ENCODE results near the gene LAIR1.

DNA sequence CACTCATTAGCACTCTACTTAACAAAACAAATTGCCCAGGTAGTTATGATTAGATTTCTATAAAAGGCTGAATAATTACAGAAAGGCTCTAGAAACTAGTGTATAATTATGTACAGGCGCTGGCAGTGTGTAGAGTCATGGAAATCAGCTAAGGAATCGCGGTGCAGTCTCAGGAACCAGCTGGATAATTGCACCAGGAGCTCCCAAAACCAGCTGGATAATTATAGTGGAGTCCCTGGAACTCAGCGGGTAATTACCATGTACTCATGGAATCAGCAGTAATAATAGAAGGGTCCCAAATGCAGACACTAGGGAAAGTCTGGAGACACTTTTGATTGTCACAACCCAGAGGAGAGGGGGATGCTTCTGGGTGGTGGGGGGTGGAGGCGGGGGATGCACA lies 27.4 kb upstream of the LAIR1 start:
- no peak for TF ChIP-seq ZNF274 (IDR thresholded peaks at IDR 0.05; ENCODE audit: low read depth, low read length)
- TF ChIP-seq YY1 (IDR thresholded peaks at IDR 0.05; ENCODE audit: insufficient read depth, insufficient read length): no peak
- TF ChIP-seq SUZ12 (IDR thresholded peaks at IDR 0.05; ENCODE audit: extremely low read depth, insufficient read depth, insufficient read length): no peak

Measured in NT2/D1 (cell line).